ENCODE data around the gene BANF2. TPM values are rescaled to one million over a fixed set of nuclear protein-coding genes. Genes with fewer than 3 reads are reported as not detected.
"Not testable (repeated sequence)": the region's sequence is repeated elsewhere in the genome, so short reads cannot be mapped to it uniquely, and the experiment has no call there.

The BANF2 gene
- polyA plus RNA-seq, 3 donors: not detected

DNA sequence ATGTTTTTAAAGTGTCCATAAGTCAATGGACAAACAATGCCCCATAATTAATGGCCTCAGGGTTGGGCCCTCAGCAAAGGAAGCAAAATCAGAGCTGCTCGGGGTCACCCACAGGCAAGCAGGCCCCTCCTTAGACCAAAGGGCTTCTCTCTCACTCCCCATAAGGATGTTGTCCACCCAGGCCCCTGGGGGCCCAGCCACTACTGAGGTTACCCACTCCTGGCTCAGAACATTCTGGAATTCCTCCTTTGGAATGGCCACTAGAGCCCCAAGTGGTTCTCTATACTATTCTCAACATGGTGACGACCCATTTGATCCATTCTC, 50.9 kb downstream of the BANF2 start:
- no peak for DNase-seq (ENCODE audit: extremely low read depth in 1 of 11, low read depth in 9 of 11, low spot score in 4 of 11)

DNA sequence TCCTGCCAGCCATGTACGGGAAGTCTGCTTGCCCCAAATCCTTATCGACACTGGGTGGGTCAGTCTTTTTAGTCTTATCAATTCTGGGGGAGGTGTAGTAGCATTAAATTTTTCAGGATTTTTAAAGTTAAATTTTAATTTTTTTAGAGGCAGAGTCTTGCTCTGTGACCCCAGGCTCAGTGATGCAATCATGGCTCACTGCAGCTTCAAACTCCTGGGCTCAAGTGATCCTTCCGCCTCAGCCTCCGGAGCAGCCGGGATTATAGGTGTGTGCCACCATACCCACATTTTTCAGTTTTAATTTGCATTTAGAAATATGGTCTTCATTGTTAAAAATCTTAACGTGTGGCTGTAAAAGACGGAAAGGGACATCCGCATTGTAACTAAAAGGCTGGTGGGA, 51.9 kb downstream of the BANF2 start:
- DNase-seq (ENCODE audit: extremely low read depth in 1 of 11, low read depth in 9 of 11, low spot score in 4 of 11): no peak

DNA sequence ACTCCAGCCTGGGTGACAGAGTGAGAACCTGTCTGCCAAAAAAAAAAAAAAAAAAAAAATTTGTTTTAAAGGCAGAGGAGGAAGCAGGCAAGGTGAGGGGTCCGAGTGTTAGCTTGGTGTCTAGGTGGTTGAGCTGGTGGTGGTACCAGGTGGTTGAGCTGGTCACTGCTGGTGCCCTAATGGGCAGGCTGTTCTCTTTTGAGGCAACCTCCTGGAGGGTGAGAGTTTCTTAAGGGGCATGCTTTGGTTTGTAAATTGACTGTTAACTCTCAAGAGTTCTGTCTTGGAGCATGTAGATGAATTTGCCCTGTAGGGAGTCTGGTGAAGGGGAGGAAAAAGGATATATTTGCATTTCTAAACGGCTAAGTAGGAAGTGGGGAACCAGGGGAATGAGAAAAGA, 52.7 kb downstream of the BANF2 start:
- DNase-seq (ENCODE audit: extremely low read depth in 1 of 11, low read depth in 9 of 11, low spot score in 4 of 11): no peak

DNA sequence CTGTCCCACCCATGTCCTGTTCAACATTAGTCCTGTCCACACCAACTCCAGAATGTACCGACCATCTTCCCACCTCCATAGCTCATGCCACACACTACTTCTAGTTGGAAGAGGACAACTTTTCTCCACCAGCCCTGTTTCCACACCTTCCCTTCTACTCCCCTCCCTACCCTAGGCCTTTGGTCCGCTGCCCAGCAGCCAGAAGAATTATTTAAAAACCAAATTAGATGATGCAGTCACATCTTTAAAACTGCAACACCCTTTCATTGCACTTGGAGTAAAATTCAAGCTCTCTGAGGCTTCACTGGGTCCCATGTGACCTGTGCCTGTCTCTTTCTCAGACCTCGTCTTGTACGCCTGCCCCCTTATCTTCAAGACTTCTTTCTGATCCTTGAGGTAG, 53.8 kb downstream of the BANF2 start:
- no peak for DNase-seq (ENCODE audit: extremely low read depth in 1 of 11, low read depth in 9 of 11, low spot score in 4 of 11)

DNA sequence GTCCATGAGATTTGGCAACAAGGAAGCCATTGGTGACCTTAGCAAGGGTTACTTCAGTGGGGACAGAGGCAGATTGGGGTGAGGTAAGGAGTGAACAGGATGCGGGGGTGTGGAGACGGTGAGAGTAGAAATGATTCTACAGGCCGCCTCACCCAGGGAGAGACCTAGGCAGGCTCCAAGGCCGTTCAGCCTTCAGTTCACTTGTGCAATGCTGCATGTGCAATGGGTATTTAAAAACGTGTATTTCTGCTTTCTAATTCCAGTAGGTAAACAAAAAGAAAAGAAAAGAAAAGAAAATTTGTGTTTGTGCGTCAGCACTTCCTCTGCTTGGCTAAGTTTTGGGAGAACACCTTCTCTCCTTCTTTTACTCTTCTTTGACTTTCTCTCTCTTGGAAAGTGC, 56.8 kb downstream of the BANF2 start:
- no peak for DNase-seq (ENCODE audit: extremely low read depth in 1 of 11, low read depth in 9 of 11, low spot score in 4 of 11)

DNA sequence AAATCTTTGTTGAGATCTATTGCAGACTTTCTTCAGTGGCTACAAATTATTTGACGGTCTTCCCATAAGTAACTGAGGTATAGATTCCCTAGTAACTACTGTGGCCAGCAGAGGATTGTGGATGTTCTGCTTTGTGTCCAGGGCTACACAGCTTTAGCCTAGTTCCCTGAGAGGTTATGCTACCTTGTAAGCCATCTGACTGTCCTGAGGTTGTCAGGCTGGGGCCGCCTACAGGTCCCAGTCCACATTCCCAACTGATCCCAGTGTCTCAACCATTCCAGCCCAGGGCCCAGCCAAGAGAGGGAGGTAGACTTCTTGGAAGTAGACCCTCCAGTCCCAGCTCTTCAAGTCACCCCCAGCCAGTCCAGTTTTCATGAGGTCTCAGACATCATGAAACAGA, 57.7 kb downstream of the BANF2 start:
- DNase-seq (ENCODE audit: extremely low read depth in 1 of 11, low read depth in 9 of 11, low spot score in 4 of 11): no peak

DNA sequence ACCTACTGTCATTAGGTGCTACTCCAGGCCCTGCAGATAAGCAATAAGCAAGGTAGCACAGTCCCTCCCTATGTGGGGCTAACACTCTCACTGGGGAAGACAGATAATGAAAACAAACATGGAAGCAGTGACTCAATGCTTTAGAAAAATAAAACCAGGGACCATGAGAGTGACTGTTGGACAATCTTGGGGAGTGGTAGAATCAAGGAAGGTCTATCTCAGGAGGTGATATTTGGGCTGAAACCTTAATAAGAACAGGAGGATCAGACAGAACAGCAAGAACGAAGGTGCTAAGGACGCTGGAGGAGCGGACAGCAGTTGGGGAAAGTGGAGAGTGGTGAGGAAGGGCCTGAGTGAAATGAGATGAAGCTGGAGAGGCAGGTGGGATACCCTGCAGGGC, 58.2 kb downstream of the BANF2 start:
- DNase-seq (ENCODE audit: extremely low read depth in 1 of 11, low read depth in 9 of 11, low spot score in 4 of 11): no peak

DNA sequence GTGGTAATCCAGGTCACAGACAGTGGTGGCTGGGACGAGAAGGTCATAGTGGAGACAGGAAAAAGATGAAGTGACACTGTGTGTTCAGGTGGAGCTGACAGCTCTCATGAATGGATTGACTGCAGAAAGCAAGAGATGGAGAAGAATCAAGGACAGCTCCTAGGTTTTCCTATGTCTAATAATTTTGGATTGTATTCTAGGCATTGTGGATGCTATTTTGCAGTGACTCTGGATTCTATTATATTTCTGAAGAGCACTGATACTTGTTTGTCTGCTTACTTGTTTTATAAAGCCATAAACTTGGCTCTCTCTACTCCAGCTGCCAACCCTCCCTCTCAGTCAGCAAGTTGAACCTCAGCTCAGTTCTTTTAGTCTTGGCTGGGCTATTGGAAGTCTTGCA, 58.7 kb downstream of the BANF2 start:
- DNase-seq (ENCODE audit: extremely low read depth in 1 of 11, low read depth in 9 of 11, low spot score in 4 of 11): no peak

DNA sequence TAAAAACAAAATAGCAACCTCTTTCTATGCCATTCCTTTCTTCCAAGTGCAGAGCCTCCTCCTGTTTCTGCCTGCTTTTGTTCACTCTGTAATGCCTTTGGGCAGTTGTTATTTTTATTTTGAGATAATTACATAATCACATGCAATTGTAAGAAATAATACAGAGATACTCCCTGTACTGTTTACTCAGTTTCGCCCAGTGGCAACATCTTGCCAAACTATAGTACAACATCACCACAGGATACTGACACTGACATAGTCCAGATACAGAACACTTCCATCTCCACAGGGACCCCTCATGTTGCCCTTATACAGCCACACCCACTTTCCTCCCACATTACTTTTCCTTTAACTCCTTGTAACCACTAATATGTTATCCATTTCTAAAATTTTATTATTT, 59.7 kb downstream of the BANF2 start:
- no peak for DNase-seq (ENCODE audit: extremely low read depth in 1 of 11, low read depth in 9 of 11, low spot score in 4 of 11)

DNA sequence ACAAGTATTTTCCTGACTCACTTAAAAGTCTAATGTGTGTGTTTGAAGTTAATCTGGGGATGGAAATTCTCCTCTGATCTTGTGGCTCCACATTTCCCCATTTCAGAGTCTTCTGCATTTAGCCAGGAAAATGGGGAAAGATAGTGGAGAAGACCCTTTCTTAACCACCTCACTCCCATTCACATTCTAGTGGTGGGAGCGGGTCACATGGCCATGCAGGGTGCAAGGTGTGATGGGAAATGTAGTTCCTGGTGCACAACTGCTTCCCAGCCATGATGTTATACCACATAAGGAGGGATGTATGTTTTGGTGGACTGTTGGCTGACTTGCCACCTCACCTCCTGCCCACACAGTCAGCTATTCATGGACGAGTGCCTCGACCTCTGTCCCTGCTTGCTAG, 61.8 kb downstream of the BANF2 start:
- no peak for DNase-seq (ENCODE audit: extremely low read depth in 1 of 11, low read depth in 9 of 11, low spot score in 4 of 11)

DNA sequence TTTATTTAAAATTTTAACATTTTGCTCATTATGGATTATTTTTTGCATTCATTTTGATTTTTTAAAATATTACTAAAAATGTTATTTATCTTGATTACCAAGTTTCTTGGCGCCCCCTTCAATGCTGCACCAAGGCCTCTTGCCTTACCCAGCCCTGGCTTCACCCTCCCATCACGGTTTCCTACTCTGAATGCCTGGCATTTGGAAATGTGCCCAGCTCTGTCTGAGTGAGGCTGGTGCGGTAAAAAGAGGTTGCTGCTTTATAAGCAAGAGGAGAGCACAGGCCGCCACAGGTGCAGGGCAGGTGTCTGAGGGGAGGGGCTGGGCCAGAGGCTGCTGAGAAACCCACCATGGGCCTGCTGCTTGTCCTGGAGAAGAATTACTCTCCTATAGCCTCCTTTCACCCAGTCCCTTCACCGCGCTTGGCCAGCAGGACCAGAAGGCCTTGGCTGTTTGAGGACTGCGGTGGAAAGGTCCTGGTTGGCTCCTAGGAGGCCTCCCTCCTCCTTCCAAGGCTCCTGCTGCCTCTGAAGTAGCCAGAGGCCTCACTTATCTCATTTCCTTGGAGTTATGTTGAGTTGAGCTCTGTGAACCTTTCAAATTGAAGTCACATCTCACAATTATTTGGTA, 62.6 kb downstream of the BANF2 start:
- DNase-seq (ENCODE audit: extremely low read depth in 1 of 11, low read depth in 9 of 11, low spot score in 4 of 11): no peak

DNA sequence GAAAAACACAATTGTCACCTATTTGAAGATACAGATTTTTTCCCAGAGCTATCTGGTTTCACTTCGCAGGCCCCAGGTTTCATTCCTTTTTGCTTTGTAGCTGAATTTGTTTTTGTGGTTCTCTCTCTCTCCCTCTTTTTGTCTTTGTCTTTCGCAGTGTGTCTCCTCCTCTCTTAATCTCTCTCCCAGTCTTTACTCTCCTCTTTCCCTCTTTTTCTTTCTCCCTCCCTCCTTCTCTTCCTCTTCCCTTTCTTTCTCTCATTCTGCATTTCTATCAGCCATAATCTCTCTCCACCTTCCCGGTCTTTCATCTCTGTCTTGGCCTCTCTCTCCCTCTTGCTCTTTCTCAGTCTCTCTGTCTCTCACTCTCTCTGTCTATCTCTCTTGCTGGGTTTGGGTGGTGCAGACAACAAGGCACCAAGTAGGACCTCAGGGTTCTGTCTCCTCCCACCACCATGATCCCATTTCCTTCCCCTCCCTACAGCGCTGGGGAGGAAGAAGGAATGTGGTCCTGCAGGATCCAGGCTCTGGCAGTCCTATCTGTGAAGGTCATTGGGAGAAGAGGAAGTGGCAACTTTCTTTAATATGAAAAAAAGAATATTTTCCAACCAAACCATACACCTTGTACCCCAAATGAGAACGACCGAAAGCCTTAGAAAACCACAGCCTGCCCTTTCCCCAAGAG, 63.2 kb downstream of the BANF2 start:
- DNase-seq (ENCODE audit: extremely low read depth in 1 of 11, low read depth in 9 of 11, low spot score in 4 of 11): no peak

DNA sequence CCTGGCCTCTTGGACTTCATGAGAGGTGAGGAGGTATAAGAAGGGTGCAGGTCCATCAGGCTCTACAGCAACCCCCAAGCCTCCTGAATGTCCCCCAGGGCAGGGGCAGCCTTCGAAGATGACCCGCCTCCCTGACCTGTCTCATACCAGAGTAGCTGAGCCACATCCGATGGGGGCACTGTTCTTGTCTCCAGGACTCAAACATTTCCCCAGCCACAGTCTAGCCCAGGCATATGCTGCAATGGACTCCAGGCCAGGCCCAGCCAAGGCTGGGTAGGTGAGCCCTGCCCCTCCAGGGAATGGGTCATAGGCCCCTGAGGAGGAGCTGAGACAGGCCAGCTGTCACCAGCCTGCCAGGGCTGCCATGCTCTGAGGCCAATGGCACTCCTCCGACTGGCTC, 65.3 kb downstream of the BANF2 start:
- no peak for DNase-seq (ENCODE audit: extremely low read depth in 1 of 11, low read depth in 9 of 11, low spot score in 4 of 11)

DNA sequence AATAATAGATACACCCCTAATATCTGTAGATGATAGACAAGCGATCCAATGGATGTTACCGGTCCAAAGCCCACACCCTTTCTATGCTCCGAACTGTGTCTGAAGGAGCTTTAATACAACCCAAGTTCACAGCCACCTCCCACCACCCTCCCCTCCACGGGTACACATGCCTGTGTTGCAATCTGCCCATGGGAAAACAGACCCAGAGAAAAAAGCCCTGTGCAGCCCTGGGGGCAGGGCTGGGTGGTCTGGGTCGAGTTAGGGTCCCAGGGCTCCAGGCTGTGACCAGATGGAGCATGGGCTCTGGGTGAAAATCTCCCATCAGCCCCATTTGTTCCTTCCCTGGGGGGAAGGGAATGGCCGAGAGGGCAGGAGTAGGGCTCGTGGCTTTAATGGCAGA, 65.8 kb downstream of the BANF2 start:
- DNase-seq (ENCODE audit: extremely low read depth in 1 of 11, low read depth in 9 of 11, low spot score in 4 of 11): no peak

DNA sequence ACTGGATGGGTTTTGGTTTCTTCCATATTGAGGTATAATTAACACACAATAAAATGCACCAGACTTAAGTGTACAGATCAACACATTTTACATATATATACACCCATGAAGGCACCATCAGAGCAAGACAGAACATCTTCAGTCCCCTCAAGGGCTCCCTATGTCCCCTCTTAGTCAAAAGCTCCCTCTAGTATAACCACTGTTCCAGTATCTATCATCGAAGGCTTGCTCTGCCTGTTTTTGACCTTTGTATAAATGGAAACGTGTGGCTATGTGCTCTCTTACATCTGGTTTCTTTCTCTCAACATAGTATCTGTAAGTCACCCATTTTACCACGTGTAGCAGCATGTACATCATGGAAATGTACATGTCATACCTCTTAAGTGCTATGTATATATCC, 66.5 kb downstream of the BANF2 start:
- no peak for DNase-seq (ENCODE audit: extremely low read depth in 1 of 11, low read depth in 9 of 11, low spot score in 4 of 11)

DNA sequence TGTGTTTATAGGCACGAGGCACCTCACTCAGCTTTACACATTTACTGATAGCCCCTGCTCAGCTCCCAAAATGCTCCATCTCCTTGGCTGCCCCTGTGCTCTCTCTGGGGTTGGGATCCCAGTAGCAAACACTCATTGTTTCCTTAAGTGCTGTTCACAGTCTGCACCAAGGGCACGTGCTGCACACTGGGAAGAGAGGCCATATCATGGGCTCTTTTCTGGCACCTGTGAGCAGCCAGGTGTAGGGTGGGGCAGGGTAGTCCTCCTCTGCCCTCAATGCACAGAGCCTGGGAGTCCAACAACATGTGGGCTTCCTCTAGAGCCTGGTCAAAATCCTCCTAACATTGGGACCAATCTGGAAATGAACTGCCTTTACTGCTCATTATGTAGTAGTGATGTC, 67.9 kb downstream of the BANF2 start:
- no peak for DNase-seq (ENCODE audit: extremely low read depth in 1 of 11, low read depth in 9 of 11, low spot score in 4 of 11)

DNA sequence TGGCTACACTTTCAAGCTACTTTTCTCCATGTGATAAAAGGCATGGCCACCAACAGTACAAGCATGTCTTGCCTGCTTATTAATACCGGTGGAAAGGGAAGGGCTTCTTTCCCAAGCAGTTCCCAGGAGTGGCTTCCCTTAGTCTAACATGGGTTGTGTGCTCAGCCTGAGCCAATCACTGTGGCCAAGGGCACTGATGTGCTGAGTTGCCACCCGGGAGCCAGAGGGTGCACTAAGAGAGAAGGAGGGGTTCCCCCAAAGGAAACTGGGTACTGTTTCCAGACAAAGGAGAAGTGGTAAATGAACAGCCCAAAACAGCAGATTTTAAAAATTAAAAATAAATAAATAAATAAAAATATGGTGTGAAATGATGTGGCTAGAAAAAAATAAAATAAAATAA, 68.5 kb downstream of the BANF2 start:
- DNase-seq (ENCODE audit: extremely low read depth in 1 of 11, low read depth in 9 of 11, low spot score in 4 of 11): no peak

DNA sequence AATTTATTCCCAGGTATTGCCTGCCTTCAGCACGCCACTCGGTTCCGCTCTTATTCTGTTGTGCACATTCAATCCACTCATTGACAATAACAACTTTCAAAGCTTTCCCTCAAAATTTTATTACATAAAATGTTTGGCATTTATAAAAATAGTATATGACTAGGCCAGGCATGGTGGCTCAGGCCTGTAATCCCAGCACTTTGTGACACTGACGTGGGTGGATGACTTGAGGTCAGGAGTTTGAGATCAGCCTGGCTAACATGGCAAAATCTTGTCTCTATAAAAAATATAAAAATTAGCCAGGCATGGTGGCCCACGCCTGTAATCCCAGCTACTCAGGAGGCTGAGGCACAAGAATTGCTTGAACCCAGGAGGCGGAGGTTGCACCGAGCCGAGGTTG, 70.0 kb downstream of the BANF2 start:
- not testable (repeated sequence) for DNase-seq (ENCODE audit: extremely low read depth in 1 of 11, low read depth in 9 of 11, low spot score in 4 of 11)

DNA sequence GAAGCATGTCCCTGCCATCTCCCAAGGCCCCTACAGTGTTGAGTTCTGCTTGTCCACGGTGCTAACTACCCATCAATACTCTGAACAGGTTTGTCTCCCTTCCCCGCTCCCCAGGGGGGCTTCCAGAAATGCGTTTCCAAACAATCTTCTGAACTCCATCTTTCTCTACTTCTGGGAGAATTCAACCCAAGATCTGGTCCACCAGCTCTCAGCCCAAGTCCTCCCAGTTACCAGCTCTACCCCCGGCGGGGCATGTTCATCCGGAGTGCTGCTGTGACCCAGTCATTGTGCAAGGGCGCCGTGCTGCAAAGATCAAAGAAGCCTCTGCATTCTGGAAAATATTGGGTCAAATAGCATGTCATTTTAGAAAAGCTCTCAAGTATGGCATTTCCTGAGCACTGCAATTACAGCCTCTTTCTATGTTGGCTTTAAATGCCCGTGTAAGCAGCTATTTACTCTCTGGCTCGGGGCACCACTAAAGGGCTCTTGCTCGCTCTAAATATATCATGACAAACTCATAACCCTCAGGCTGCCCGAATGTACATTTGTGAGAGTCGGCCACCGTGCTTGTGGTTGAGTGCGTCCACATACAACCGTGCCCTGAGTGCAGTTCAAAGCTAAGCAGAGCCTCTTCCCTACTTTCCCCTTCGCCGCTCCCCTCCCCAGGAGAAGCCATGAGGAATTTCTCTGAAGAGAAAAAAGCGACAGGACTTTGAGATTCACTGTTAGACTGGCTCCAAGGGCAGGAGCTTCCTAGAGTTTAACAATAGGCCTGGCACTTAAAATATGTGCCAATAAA, 71.6 kb downstream of the BANF2 start:
- peak in 4 of 11 donors; percentile 11 to 37 (median 18) for DNase-seq (ENCODE audit: extremely low read depth in 1 of 11, low read depth in 9 of 11, low spot score in 4 of 11)

DNA sequence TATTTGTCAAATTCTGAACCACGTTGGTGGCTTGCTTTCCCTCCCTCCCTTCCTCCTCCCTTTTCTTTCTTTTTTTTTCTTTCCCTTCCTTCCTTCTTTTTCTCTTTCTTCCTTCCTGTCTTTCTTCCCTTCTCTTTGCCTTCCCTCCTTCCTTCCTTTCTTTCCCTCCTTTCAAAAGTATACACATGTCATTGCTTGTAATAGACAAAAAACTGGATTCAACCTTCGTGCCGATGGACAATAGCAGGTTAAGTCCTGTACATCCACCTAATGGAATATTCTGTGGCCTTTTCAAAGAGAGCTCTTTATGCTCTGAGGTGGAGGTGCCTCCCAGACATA, 72.2 kb downstream of the BANF2 start:
- no peak for DNase-seq (ENCODE audit: extremely low read depth in 1 of 11, low read depth in 9 of 11, low spot score in 4 of 11)

DNA sequence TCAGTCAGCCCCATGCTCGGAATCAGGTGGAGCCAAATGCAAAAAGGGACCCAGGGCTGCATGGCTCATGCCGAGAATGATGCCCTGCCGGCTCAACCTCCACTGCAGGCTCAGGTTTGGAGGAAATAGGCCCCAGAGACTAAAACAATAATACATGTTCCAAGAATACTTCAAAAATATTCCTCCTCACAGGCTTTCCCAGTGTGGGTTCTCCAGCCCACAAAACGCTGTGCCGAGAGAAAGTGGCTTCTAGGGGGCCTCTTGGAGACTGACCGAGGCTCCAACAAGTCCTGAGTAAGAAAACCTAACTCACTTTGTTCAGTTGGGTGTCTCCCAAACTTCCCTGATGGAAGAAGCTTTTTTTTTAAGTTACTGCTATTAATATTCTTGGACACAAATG, 73.9 kb downstream of the BANF2 start:
- DNase-seq (ENCODE audit: extremely low read depth in 1 of 11, low read depth in 9 of 11, low spot score in 4 of 11): no peak

Data from renal cortex interstitium (tissue), 11 donors.